Stimulated activated CD4-positive, alpha-beta T cell treated with anti-CD3 and anti-CD28 coated beads, Interleukin-4, amount 100 ng/mL, for 48 hours (primary cell): ENCODE measurements around the gene USP10.

Experiments used
- DNase-seq, 2 donors: peaks; one replicate each; pipeline ENCODE4 v3.0.0-alpha.2; 2020; ENCODE audit warnings: low read depth in 2 of 2

Gene USP10

GRCh38 chr16:84699712-84700445 is at the start of gene USP10:
Gene USP10, plus strand, starts transcription at chr16:84700000. Its CDS starts 91 bp downstream, at chr16:84700091.
- peak; percentile 77 for DNase-seq

- no peak for DNase-seq
These were observed 49.5 kb upstream of the USP10 start for GRCh38 chr16:84650062-84650991.

DNA sequence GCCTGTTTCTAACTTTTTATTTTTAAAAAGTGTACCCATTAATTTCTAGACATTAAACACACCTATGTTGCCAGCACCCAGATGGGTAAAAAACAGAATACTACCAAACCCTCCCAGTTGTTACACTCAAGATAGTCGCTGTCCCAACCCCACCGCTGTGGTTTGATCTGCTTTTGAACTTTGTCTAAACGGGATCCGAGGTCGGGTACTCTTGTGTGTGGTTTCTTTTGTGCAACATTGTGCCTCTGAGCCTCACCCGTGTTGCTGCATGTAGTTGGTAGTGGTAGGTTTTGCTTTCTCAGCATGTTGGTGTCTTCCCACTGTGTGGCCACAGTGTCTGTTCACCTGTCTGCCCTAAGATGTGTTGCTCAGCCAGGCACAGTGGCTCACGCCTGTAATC is 47.2 kb upstream of the USP10 start:
- DNase-seq: no peak

DNA sequence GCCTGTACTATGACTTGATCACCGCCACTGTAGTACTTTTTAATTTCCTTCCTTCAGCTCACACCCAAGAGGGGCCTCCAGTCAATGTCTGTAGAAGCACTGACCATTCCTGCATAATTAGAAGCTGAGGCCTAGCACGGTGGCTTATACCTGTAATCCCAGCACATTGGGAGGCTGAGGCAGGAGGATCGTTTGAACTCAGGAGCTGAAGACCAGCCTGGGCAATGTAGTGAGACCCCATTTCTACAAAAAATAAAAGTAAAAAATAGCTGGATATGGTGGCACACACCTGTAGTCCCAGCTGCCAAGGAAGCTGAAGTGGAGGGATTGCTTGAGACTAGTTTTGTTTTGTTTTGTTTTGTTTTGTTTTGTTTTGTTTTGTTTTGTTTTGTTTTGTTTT is 45.6 kb upstream of the USP10 start:
- no peak for DNase-seq

DNA sequence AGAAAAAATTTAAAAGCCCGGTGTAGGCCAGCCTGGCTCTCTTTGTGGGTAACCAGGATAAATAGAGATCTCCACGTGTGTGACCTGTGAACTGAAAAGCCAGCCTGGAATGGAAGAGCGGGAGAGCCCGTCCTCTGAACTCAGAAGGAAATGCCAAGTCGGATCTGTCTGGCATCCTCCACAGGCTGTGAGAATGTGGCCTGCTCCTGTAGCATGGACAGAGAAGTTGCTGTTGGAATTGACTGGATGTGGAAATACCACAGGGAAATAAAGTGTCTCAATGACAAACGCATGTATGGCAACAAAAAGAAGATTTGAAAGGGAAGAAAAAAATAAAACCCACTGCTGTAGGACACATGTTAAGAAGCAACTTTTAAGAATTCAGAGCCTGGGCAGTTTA is 44.8 kb upstream of the USP10 start:
- no peak for DNase-seq

DNA sequence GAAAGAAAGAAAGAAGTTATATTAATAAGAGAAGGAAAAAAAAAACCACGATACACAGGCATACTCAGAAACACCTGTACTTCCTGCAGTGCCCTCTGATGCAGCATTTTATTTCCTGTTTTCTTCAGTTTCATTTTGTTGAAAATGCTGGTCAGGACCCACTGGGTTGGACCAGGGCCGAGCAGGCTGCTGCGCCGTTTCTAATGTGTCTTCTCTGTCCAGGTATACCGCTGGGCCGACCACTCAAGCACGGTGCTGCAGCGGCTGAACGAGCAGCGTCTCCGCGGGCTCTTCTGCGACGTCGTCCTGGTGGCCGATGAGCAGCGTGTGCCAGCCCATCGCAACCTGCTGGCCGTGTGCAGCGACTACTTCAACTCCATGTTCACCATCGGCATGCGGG is 43.2 kb upstream of the USP10 start:
- DNase-seq: no peak

- no peak for DNase-seq
These were observed 42.5 kb upstream of the USP10 start for GRCh38 chr16:84657229-84657837.

- no peak for DNase-seq
These were observed 41.1 kb upstream of the USP10 start for GRCh38 chr16:84658690-84659089.

DNA sequence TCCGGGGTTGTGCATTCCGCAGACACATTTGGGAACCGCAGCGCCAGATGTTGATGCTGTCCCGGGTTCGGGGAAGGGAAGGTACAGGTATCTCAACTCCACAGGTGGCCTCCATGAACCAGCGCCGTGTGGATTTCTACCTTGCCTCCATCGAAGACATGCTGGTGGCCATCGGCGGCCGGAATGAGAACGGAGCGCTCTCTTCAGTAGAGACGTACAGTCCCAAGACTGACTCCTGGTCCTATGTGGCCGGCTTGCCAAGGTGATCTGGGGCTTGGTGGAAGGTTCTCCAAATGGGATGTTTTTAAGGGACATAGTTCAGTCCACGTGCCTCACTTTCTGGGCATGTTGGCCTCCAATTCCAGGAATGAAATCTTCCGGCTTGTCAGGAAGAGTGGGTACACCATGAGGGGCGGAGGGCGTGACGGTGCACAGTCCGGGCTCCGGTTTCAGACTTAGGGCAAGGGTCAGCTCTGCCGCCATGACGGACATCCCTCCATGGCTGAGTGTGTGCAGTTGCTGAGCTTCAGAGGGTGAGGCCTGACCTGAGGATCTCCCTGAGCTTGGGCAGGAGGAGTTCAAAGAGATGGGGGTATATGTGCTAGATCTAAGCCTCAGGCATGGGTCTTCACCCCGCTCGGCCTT is 40.0 kb upstream of the USP10 start:
- no peak for DNase-seq

DNA sequence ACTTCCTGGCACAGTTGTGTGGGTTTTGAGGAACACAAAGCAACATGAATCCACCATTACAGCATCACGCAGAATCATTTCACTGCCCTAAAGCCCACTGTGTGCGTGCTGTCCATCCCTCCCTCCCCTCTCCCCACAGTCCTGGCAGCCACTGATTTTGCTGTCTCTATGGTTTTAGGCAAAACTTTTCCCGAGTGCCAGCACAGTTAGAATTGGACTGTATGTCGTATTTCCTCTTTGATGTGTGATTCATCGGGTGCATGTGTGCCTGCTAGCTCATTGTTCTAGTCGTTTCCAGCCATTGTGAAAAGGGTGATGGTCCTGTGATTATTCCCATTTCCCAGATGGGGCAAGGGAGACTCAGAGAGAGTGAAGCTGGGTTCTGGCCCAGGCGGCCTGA is 38.8 kb upstream of the USP10 start:
- DNase-seq: no peak

DNA sequence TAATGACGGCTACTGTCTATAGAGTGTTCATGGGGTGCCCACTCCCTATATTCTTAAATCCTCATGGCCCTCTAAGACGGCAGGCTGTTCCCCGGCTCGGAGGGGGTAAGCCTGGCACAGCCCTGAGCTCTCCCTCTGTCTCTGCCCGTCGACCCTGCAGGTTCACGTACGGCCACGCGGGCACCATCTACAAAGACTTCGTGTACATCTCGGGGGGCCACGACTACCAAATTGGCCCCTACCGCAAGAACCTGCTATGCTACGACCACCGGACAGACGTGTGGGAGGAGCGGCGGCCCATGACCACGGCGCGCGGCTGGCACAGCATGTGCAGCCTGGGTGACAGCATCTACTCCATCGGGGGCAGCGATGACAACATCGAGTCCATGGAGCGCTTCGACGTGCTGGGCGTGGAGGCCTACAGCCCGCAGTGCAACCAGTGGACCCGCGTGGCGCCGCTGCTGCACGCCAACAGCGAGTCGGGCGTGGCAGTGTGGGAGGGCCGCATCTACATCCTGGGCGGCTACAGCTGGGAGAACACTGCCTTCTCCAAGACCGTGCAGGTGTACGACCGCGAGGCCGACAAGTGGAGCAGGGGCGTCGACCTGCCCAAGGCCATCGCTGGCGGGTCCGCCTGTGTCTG is 38.3 kb upstream of the USP10 start:
- DNase-seq: no peak

DNA sequence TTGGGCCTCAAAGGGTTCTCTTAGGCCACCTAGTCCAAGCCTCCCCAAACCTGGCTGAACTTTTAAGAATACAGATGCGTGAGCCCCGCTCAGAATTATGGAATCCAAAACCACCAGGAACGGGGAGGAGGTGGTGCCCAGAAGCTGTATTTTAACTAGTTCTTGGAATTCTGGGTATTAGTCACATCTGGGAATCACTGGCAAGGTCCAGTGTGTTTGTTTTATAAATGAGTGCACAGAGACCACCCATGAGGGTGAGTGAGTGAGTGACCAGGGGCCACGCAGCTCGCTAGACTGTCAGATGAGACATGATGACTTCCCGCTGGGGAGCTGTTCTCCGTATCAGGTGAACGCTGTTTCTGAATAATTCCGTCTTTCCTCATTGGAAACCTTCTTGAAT is 37.3 kb upstream of the USP10 start:
- DNase-seq: no peak

GRCh38 chr16:84663433-84664101 is 36.2 kb upstream of the USP10 start:
- no peak for DNase-seq

- no peak for DNase-seq
These were observed 34.4 kb upstream of the USP10 start for GRCh38 chr16:84665359-84665758.

GRCh38 chr16:84665843-84666242 is 34.0 kb upstream of the USP10 start:
- no peak for DNase-seq

DNA sequence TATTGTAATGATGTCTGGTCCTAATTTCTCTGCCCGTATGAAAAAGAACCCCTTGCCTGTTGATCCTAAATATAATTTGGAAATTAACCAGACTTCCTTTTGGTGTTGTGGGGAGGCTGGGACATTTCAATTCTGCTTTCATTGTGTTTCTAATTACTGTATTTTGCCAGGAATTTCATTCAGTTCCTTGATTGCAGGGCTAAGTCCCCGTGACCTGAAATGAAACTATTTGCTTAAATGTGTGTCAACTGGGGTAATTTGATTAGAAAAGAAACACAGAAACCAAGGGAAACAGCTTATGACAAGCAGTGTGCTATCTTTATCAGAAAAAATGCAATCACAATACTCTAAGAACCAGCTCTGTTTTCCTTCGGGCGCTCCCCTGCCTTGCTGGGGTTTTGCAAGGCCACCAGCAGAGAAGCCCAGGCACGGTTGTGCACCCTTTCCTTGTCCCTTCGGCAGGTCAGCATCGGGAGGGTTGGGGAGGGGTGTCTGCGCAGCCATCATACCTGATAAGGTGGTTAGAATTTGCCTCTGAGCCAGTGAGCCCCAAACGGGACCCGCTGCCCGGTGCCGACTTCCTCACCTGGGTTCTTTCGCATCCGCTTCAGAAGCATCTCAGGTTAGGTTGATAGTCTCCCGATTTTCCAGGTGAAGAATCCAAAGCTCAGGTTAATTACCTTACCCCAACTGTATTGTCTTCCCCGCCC is 32.0 kb upstream of the USP10 start:
- no peak for DNase-seq

- no peak for DNase-seq
These were observed 29.7 kb upstream of the USP10 start for GRCh38 chr16:84670063-84670462.

- peak; percentile 76 to 85 for DNase-seq
These were observed 27.3 kb upstream of the USP10 start for GRCh38 chr16:84672276-84673202.

DNA sequence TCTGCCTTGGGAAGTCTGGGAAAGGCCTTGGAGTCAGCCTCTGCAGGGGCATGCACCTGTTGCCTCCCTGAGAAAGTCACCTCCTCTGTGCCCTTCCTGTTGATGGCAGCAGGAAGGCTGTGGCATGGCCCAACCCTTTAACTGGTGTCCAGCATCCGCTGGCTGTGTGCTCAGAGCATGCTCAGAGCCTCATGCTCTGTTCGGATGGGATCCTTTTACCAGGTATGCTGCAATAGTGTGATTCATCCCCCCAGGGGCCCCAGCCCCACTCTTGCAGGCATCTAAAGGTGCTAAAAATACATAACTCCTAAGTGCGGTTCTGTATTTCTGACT is 26.6 kb upstream of the USP10 start:
- DNase-seq: no peak
